Neural cell (in vitro differentiated cells): Measurements from ENCODE around the gene FOXI3. TPM values are rescaled to one million over a fixed set of nuclear protein-coding genes. Genes with fewer than 3 reads are reported as not detected.

ENCODE experiments used
- H2AFZ ChIP-seq: fragments of 200-600, 300-800 bp; sonication (generic), shearing (Covaris generic); 2 replicates; pipeline ENCODE4 v1.6.0; 2014; ENCODE audit warnings: low read depth, mild to moderate bottlenecking, antibody characterized with exemption, low read length, moderate library complexity
- H3F3A ChIP-seq: fragments of 200-600 bp; shearing (Covaris generic); 2 replicates; pipeline ENCODE4 v1.6.1; 2016; ENCODE audit warnings: mild to moderate bottlenecking, moderate library complexity, mixed read lengths, antibody characterized with exemption, low read length; ENCODE audit not compliant: insufficient read depth, poor library complexity, severe bottlenecking
- H3K27ac ChIP-seq: fragments of 200-600, 300-800 bp; sonication (generic), shearing (Covaris generic); 2 replicates; pipeline ENCODE4 v1.5.1; 2014; ENCODE audit warnings: mild to moderate bottlenecking, low read length, moderate library complexity
- H3K27me3 ChIP-seq: fragments of 300-800, 200-600 bp; sonication (generic), shearing (Covaris generic); 2 replicates; pipeline ENCODE4 v1.6.0; 2014; ENCODE audit warnings: mild to moderate bottlenecking, low read depth, low read length, moderate library complexity; ENCODE audit not compliant: insufficient read depth
- H3K36me3 ChIP-seq: fragments of 300-800, 200-600 bp; sonication (generic), shearing (Covaris generic); 2 replicates; pipeline ENCODE4 v1.5.1; 2014; ENCODE audit warnings: mild to moderate bottlenecking, antibody characterized with exemption, low read length, moderate library complexity; ENCODE audit not compliant: insufficient read depth
- H3K4me2 ChIP-seq: fragments of 300-800, 200-600 bp; sonication (generic), shearing (Covaris generic); 2 replicates; pipeline ENCODE4 v1.6.0; 2014; ENCODE audit warnings: mild to moderate bottlenecking, low read length
- H3K4me3 ChIP-seq: fragments of 300-800, 200-600 bp; sonication (generic), shearing (Covaris generic); 2 replicates; pipeline ENCODE4 v1.5.1; 2014; ENCODE audit warnings: mild to moderate bottlenecking, low read length, moderate library complexity
- H3K79me2 ChIP-seq: fragments of 200-600 bp; shearing (Covaris generic); replicated peaks from 2 replicates; pipeline ENCODE4 v1.6.0; 2014; ENCODE audit warnings: mild to moderate bottlenecking, low read length, moderate library complexity; ENCODE audit not compliant: insufficient read depth
- H3K9ac ChIP-seq: fragments of 300-800, 200-600 bp; sonication (generic), shearing (Covaris generic); 2 replicates; pipeline ENCODE4 v1.6.1; 2016; ENCODE audit warnings: mild to moderate bottlenecking, low read length, mixed read lengths
- H3K9me2 ChIP-seq: fragments of 200-600 bp; shearing (Covaris generic); 2 replicates; pipeline ENCODE4 v1.6.1; 2016; ENCODE audit warnings: mild to moderate bottlenecking, low read length, mixed read lengths; ENCODE audit not compliant: insufficient read depth
- H3K9me3 ChIP-seq: fragments of 200-600, 300-800 bp; sonication (generic), shearing (Covaris generic); 2 replicates; pipeline ENCODE4 v1.6.1; 2016; ENCODE audit warnings: mild to moderate bottlenecking, mixed run types, low read length, moderate library complexity, mixed read lengths
- H4K20me1 ChIP-seq: fragments of 200-600 bp; shearing (Covaris generic); 2 replicates; pipeline ENCODE4 v1.6.1; 2016; ENCODE audit warnings: mild to moderate bottlenecking, mixed run types; ENCODE audit not compliant: insufficient read depth
- CTCF ChIP-seq: fragments of 450-650 bp; IDR thresholded peaks from 2 replicates; pipeline ENCODE4 v1.5.1; 2014; ENCODE audit warnings: antibody characterized with exemption, mild to moderate bottlenecking, moderate library complexity; ENCODE audit not compliant: poor library complexity, severe bottlenecking
- EP300 ChIP-seq: fragments of 450-650 bp; conservative IDR thresholded peaks from 2 replicates; pipeline ENCODE4 v1.6.1; 2014; ENCODE audit warnings: antibody characterized with exemption, mild to moderate bottlenecking, moderate library complexity; ENCODE audit not compliant: poor library complexity, severe bottlenecking
- EZH2 ChIP-seq: fragments of 200-600, 300-800 bp; shearing (Covaris generic), sonication (generic); IDR thresholded peaks from 2 replicates; pipeline ENCODE4 v1.6.1; 2014; ENCODE audit warnings: antibody characterized with exemption, low read length, borderline replicate concordance, mild to moderate bottlenecking; ENCODE audit not compliant: insufficient read depth, poor library complexity, severe bottlenecking
- MXI1 ChIP-seq: fragments of 450-650 bp; conservative IDR thresholded peaks from 2 replicates; pipeline ENCODE4 v1.6.1; 2014; ENCODE audit warnings: antibody characterized with exemption, mild to moderate bottlenecking; ENCODE audit not compliant: poor library complexity, severe bottlenecking
- POLR2AphosphoS5 ChIP-seq: IDR thresholded peaks from 2 replicates; pipeline ENCODE4 v1.6.1; 2012
- RAD21 ChIP-seq: fragments of 450-650 bp; conservative IDR thresholded peaks from 2 replicates; pipeline ENCODE4 v1.6.1; 2014; ENCODE audit warnings: antibody characterized with exemption, mild to moderate bottlenecking, moderate library complexity
- REST ChIP-seq: IDR thresholded peaks from 2 replicates; pipeline ENCODE4 v1.6.1; 2012; ENCODE audit warnings: borderline replicate concordance
- SMC3 ChIP-seq: fragments of 450-650 bp; conservative IDR thresholded peaks from 2 replicates; pipeline ENCODE4 v1.6.1; 2014; ENCODE audit warnings: antibody characterized with exemption, mild to moderate bottlenecking, moderate library complexity; ENCODE audit not compliant: poor library complexity
- TAF1 ChIP-seq: IDR thresholded peaks from 2 replicates; pipeline ENCODE4 v1.6.1; 2012; ENCODE audit warnings: low read depth
- polyA plus RNA-seq: library from polyadenylated mRNA; depleted of rRNA; stranded (reverse); fragments of >200 nt; gene quantifications from 2 replicates; pipeline ENCODE4 v1.2.3, GENCODE V29; 2014

FOXI3 gene
- polyA plus RNA-seq, 1 donor from 2014 or later = not detected

GRCh38 chr2:88469202-88470114, 17.0 kb upstream of the FOXI3 start:
- TF ChIP-seq EZH2 (no peak), CTCF (no peak), POLR2AphosphoS5 (no peak), SMC3 (no peak), EP300 (no peak), TAF1 (no peak), REST (no peak), MXI1 (no peak), RAD21 (no peak)
- H2AFZ ChIP-seq = no peak overlapping the region
- no peaks in the 10 kb centered on the region for H3K36me3 ChIP-seq
- H3K27ac ChIP-seq = no peak overlapping the region
- H3K4me2 ChIP-seq = no peak overlapping the region
- H4K20me1 ChIP-seq = no peaks in the 10 kb centered on the region
- no peak overlapping the region for H3K4me3 ChIP-seq
- H3F3A ChIP-seq = no peaks in the 10 kb centered on the region
- no peaks in the 10 kb centered on the region for H3K79me2 ChIP-seq
- H3K27me3 ChIP-seq = no peaks in the 10 kb centered on the region
- no peaks in the 10 kb centered on the region for H3K9me2 ChIP-seq
- H3K9ac ChIP-seq = no peak overlapping the region
- H3K9me3 ChIP-seq = no peaks in the 10 kb centered on the region

- Histone ChIP-seq H3K27ac (no peak overlapping the region), H3K9ac (no peak overlapping the region), H3F3A (no peaks in the 10 kb centered on the region), H3K36me3 (no peaks in the 10 kb centered on the region), H3K4me3 (no peak overlapping the region), H3K9me3 (no peaks in the 10 kb centered on the region), H4K20me1 (no peaks in the 10 kb centered on the region), H3K79me2 (no peaks in the 10 kb centered on the region), H2AFZ (no peak overlapping the region), H3K9me2 (no peaks in the 10 kb centered on the region), H3K4me2 (no peak overlapping the region), H3K27me3 (no peaks in the 10 kb centered on the region)
- TF ChIP-seq CTCF = no peak
- no peak for TF ChIP-seq MXI1
- no peak for TF ChIP-seq SMC3
- TF ChIP-seq REST = no peak
Observed at GRCh38 chr2:88464153-88464552, 11.7 kb upstream of the FOXI3 start.
